ENCODE measurements around the gene TMEM89.
A peak's percentile ranks its signal among the peaks of the same experiment; 100 is the strongest.

Gene TMEM89

GRCh38 chr3:48621461-48621869 is at the start of gene TMEM89:
TMEM89 (minus strand) TSS chr3:48621769; CDS start chr3:48621756, 13 bp downstream.
- DNase-seq (ENCODE audit: low read depth in 1 of 2, low spot score in 1 of 2): no peak

GRCh38 chr3:48664929-48665328 is 43.4 kb upstream of the TMEM89 start:
- no peak for DNase-seq (ENCODE audit: low read depth in 1 of 2, low spot score in 1 of 2)

DNA sequence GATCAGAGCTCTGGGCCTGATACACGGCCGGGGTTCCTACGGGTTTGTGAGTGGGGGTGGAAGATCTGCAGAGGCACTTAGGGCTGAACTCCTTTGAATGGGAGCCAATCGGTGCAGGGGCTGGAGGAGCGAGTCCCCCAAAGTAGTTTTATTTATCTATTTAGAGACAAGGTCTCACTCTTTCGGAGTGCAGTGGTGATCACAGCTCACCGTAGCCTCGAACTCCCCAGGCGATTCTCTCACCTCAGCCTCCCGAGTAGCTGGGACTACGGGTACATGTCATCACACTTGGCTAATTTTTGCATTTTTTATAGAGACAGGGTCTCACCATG is 42.7 kb upstream of the TMEM89 start:
- no peak for DNase-seq (ENCODE audit: low read depth in 1 of 2, low spot score in 1 of 2)

DNA sequence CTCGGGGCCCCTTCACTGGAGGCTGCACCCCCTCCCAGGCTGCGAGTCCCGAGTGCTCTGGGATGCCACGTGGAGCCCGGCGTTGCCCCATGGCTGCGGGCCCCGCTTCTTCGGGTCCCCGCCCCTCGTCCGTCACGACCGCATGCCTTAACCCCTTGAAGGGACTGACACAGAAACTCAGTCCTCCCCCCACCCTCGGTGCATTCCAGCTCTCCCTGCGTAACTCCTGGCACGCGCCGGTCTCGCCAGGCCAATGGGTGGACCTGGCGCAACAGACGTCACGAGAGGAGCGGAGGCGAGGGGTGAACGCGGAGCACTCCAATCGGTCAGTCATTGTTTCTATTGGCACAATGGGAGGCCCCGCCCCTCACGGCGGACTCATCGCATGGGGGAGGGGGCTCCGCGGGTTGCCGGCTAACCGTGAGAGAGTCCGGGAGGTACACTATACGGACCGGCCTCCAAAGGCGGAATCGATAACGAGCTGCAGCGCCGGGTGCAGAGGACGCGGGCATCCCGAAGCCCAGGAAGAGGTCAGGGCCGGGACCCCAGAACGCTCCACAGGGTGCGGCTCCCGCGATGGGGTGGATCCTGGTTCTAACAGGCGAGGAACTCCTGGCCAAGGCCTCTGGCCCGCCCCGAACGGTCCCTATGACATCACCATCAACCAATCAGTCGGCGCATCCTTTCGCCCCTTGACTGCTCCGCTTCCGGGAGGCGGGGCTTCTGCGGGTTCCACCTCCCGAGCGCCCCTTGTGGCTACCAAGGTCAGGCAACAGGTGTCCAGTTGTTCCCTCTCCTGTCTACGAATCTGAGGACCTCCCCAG is 42.1 kb upstream of the TMEM89 start:
- peak; percentile 67 to 81 for DNase-seq (ENCODE audit: low read depth in 1 of 2, low spot score in 1 of 2)

DNA sequence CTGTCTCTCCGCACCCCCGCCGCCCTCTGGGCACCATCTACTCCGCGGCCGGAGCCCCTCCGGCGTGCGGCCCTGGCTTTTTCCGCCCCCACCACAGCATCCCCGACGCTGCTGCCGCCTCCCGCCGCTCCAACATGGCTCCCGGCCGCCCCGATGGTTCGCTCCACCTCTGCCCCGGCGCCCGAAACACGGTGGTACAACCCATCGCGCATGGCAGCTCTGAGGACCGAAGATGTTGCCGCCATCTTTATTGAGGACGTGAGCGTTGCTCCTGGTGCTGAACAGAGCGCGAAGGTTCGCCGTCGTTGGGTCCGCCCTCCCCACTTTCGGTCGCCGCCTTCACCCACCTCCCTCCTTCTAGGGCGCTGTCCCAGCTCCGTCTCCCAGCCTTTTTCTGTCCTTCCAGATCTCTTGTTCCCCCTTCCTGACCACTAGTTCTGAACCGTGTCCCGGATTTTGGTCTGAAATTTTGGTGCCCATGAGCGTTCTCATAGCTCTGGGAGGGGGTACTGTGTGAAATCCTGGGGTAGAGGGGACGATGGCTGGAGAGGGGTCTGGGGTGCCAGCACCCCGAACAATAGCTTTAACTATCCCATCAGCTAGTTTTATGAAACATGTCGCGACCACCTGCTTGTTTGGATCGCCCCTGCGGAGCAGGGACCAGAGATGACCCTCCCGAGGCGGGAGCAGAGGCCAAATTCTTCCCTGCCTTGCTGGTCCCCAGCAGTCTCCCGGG is 41.4 kb upstream of the TMEM89 start, which contains the start of gene CELSR3:
CELSR3 (minus strand) TSS at position 134 of the 736 bp plus-strand sequence. CDS start 252 bp downstream, outside the sequence.
- peak; percentile 16 to 25 for DNase-seq (ENCODE audit: low read depth in 1 of 2, low spot score in 1 of 2)

- no peak for DNase-seq (ENCODE audit: low read depth in 1 of 2, low spot score in 1 of 2)
Observed at GRCh38 chr3:48662145-48662752, 40.7 kb upstream of the TMEM89 start.

DNA sequence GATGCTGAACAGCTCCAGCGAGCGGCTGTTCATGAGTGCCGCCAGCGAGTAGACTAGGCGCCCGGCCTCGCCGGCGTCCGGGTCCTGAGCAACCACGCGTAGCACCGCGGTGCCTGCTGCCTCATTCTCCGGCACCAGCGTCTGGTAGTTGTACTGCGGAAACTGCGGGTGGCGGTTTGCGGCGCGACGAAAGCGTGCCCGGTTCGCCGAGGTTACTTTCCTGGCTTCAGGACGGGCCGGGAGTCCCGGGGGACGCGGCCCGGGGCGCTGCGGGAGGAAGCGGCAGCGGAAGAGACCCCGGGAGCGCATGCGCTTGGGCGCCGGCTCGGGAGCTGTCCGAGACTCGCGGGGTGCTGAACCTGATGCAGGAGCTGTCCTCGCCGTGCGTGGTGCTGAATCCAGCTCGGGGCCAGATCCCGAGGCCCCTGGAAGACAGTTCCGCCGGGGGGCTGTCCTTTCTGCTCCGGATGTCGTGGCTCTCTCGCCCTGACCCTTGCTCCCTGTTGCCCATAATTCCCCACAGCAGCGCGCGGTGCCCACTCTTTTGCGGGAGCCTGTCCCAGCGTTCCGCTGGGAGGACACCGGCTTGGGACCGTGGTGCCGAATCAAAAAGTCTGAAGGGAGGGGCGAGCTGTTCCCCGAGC is 40.1 kb upstream of the TMEM89 start:
- DNase-seq (ENCODE audit: low read depth in 1 of 2, low spot score in 1 of 2): peak; percentile 58 to 67

DNA sequence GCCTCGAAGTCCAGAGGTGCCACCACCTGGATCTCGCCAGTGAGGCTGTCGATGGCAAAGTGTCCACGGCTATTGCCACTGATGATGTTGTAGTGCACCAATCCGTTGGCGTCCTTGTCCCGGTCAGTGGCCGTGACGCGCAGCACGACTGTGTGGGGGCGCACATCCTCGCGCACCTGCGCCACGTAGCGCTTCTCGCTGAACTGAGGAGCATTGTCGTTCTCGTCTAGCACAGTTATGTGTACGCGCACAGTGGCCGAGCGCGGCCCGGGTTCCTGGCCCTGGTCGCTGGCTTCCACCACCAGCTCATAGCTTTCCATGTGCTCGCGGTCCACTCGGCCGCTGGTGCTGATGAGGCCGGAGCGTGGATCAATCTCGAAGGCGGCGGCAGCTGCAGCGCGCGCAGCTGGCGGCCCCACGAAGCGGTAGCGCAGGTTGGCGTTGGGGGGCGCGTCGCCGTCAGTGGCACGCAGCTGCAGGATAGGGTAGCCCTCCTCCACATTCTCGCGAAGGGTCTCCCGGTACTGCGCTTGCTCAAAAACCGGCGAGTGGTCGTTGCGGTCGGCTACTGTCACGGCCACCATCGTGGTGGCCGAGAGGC is 39.3 kb upstream of the TMEM89 start:
- DNase-seq (ENCODE audit: low read depth in 1 of 2, low spot score in 1 of 2): no peak

DNA sequence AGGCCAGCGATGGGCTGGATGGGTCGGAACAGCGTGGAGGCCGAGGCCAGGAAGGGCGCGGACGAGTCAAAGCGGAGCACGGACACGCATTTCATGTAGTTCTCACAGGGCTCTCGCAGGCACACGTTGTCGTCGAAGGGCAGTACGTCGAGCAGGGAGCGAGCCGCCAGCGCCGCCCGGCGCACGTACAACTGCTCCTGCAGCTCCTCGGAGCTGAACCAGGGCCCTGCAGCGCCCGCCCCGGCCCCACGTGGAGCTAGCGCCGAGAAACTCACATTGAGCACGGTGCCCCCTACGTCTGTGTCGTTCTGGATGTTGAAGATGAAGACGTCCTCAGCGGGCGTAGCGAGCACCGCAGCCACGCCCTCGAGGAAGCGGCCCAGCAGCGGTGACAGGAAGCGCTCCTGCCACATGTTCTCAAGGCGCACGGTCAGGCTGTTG is 35.3 kb upstream of the TMEM89 start:
- no peak for DNase-seq (ENCODE audit: low read depth in 1 of 2, low spot score in 1 of 2)

GRCh38 chr3:48656061-48656840 is 34.7 kb upstream of the TMEM89 start:
- DNase-seq (ENCODE audit: low read depth in 1 of 2, low spot score in 1 of 2): peak; percentile 73

GRCh38 chr3:48655606-48656005 is 34.0 kb upstream of the TMEM89 start:
- DNase-seq (ENCODE audit: low read depth in 1 of 2, low spot score in 1 of 2): no peak

GRCh38 chr3:48655063-48655462 is 33.5 kb upstream of the TMEM89 start:
- no peak for DNase-seq (ENCODE audit: low read depth in 1 of 2, low spot score in 1 of 2)

DNA sequence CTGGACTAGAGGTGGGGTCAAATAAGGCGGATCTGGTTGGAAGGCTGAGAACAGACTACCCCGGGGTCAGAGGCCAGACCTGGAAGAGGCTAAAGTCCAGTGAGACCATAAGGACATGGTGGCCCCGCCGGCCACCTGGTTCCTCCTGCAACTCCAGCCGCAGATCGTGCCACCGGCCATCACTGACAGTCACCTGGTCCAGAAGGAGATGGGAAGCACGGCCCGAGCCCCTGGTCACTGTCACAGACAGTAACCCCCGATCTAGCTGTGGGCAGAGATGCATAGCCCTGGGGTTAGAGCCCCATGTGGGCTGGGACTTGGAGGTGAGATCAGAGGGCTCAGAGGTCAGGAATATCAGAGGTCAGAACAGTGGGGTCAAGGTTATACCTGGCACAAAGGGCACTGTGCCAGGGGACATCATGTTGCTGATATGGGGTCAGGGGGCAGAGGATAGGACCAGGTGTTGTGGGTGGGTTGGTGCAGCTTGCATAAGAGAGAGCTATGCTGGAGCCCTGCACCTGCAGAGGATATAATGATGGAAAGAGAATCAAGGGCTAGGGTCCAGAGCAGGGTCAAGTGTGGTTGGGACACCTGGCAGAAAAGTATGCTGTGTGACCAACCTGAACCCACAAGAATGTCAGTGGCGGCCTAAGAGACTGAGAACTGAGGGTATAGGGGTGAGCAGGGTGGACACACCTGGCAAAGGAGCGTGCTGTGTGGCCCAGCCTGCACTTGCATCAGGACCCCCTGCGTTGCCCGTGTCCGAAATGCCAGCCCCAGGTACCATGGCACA is 31.6 kb upstream of the TMEM89 start:
- DNase-seq (ENCODE audit: low read depth in 1 of 2, low spot score in 1 of 2): no peak

DNA sequence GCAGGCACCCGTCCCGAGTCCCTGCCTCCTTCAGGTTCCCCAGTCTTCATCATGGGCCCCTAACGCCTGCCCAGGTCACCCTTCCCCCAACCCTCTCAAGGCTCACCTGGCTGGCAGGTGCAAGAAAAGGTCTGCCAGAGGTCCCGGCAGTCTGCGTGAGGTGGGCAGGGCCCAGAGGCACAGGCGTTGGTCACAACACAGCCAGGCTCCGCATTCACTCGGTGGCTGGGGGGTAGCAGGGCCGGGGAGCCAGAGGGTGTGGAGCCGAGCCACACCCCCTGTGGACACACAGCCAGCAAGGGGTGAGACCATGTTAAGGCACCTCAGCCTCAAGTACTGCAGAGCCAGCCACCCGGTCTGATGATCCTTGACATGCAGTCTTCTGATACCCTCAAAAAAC is 30.2 kb upstream of the TMEM89 start:
- DNase-seq (ENCODE audit: low read depth in 1 of 2, low spot score in 1 of 2): no peak

DNA sequence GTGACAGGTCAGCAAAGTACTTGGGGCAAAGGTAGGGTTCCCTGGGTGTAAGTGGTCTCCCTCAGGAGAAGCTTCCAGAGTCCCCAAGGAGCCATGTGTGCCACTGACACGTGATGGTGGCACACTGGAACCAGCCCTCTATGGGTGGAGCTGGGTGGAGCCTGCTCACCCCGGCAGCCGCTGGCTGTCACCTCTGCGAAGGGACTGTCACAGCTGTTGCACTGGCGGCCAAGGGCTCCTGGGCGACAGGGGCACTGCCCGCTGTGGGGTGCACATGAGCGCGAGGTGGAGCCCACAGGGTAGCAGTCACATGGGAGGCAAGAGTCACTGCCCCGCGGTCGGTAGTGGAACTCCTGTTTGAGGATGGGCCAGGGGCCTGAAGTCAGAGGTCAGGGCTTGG is 29.2 kb upstream of the TMEM89 start:
- no peak for DNase-seq (ENCODE audit: low read depth in 1 of 2, low spot score in 1 of 2)

GRCh38 chr3:48648188-48648850 is 26.8 kb upstream of the TMEM89 start:
- DNase-seq (ENCODE audit: low read depth in 1 of 2, low spot score in 1 of 2): no peak

DNA sequence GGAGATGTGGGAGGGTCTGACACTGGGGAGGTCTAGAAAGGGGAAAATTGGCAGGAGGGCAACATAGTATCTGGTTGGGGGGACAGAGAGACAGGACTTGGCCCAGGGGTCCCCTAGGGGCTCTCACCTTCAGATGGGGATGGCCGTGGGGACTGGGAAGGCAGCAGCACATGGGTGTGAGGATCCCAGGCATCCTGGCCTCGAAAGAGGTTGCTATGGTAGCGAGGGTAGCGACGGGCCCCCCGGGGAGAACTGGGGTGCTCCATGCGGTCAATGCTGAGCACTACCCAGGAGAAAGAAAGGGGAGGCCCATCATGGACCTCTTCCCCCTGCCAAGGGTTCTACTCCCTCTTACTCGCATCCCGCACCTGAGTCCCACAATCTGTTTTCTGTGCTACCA is 26.1 kb upstream of the TMEM89 start:
- no peak for DNase-seq (ENCODE audit: low read depth in 1 of 2, low spot score in 1 of 2)

DNA sequence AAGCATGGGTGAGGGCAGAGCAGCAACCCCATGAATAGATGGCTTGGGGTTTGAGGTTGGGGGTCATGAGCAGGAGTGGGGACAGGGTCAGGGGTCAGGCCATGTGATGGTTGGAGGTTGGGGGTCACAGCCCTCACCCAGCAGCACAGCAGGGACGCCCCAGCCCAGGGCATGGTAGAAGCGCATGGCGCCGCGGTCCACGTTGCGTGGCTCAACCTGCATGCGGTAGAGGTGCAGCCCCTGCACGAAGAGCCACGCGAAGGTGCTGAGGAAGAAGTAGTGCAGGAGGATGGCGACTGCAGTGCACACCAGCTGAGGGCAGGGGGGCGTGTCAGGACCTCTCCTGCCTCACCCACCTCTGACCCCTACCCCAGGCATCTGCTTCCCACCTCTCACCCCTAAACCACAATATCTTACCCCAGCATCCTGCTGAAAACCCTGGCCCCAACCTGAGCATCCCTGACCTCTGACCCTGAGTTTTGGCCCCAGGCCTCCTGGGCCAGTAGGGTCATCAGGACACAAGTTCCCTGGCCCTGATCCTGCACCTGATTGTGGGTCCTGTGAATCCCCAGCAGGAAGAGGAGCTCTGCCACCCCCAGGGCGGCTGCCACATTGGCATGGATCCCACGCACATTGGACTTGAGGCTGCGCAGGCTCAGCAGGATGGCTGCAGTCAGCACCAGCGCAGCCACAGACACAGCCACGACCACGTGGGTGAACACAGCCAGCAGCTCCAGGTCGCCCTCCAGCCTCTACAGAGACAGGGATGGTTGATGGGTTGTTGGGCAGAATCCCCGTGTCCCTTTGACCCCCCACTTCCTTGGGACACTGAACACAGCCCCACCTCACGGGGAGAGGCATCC is 23.6 kb upstream of the TMEM89 start:
- no peak for DNase-seq (ENCODE audit: low read depth in 1 of 2, low spot score in 1 of 2)
